HG03103 (cell line): ENCODE data around the gene MED15.

Source experiments
- ATAC-seq: cut with Tn5 transposase; IDR thresholded peaks from one replicate; pipeline ENCODE4 v1.9.1; 2021; ENCODE audit warnings: low read depth; ENCODE audit not compliant: unreplicated experiment

Gene MED15

DNA sequence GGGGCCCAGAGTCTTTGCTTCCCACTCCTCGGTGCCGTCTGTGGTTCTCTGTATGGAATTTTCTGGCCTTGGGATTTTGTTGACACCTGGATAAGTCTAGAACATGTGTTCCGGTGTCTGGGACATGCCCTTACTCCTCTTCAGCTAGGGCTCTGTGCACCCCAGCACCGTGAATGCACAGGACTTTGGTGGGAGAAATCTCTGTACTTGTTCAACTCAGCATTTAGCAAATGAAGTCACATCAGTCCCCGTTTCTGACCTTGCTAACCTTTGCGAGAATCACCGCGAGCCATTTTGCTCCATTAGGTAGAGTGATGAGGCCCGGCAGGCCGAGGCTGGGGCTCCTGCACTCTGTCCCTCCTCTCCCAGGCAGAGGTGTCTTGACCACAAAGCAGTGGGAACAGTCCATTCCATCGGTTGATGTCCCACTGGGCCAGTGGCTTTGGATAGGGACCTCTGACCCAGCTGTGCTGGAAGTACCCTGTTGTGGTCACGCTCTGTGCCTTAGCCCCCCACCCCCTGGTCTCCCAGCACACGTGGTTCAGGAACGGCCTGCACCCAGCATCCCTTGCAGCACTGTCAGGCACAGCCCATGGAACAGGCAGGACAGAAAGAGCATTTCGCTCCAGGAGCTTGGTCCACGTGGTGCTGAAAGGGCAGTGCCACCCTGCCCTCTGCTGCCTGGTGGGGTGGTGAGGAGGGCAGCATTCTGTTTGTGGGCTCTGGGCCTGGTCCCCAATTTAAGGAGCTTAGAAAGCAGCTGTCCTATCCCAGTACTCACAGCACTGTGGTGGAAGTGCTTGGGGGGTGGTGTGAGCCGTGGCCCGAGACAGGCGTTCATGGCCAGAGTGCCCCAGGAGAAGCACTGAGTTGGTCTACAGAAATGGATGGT is 73.4 kb downstream of the MED15 start:
- ATAC-seq, result no peak

DNA sequence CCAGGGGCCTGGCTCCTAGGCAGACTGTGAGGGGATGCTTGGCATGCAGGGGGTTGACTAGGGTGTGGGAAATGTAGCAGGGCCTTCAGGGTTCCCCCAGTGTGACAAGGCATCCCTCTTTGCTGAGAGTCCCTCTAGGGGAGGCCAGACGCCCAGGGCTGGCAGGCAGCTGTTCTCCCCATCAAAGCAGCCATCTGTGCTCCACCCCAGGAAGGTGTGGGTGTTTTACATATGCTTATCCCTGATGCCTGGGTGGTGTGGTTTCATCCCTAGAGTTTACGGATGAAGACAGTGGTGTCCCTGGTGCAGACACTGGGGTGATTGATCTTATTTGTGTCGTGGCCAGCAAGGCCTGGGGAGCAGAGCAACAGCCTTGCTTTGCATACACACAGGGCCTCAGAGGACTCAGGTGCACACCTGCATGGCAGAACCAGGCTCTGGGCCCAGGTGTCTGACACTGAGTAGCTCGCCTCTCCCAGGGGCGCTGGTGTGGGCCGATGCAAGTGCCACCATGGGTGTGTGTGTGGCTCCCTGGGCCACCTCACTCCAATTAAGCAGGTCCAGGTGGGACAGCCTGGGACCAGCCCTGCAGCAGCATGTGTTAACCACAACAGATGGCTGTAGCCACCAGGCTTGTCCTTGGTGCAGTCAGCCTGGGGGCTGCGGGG is 74.2 kb downstream of the MED15 start:
- ATAC-seq, result no peak

DNA sequence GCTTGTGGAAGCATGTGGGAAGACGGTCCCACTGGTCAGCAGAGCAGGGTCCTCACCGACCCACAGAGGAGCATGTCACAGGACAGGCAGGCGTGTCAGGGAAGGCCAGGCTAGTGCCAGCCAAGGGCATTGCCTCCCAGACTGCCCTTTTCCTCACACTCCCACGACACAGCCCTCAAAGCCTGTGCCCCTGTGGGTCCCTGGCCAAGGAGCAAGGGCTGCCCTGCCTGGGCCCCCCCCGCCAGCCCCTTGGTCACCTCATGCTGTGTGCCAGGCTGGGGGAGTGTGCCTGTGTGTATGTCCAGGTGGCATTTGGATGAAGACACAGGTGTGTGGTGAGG is 74.7 kb downstream of the MED15 start:
- ATAC-seq, result no peak

DNA sequence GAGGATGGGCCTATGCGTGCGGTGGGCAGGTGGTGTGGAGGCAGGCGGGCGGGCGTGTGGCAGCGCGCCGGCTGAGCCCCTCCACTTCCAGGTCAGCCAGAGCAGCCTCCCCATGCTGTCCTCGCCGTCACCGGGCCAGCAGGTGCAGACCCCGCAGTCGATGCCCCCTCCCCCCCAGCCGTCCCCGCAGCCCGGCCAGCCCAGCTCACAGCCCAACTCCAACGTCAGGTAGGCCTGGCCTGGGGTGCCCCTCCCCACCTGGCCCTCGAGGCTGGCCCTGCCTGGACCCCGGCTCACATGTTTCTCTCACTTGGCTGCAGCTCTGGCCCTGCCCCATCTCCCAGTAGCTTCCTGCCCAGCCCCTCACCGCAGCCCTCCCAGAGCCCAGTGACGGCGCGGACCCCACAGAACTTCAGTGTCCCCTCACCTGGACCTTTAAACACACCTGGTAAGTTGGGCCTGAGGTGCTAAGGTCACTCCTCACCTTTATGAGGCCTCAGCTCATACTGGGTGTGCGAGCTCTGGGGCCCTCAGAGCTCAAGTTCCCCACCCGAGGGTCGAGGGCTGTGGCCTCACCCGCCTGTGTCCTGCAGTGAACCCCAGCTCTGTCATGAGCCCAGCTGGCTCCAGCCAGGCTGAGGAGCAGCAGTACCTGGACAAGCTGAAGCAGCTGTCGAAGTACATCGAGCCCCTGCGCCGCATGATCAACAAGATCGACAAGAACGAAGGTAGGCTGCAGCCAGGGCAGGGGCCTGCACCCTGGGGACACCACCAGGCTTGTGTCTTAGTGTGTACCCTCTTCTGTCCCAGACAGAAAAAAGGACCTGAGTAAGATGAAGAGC is 75.3 kb downstream of the MED15 start:
- ATAC-seq, result no peak

DNA sequence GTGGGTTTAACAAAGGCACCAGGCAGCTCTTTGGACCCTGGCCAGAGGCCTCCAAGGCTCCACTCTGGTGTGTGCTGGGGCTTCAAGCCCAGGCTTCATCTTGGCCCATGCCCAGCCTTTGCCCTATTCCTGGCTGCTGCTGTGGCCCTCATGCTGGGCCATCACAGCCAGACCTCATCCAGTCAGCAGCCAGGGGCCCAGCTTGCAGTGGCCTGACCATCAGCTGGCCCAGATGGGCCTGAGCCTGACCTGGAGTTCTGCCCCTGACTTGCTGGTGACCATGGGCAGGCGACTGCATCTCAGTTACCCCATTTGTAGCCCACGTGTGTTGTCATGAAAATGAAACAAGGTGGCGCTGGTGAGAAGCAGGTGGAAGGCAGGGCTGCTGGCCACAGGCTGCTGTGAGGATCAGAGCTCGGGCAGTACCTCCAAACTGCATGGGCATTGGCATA is 76.1 kb downstream of the MED15 start:
- ATAC-seq, result no peak

DNA sequence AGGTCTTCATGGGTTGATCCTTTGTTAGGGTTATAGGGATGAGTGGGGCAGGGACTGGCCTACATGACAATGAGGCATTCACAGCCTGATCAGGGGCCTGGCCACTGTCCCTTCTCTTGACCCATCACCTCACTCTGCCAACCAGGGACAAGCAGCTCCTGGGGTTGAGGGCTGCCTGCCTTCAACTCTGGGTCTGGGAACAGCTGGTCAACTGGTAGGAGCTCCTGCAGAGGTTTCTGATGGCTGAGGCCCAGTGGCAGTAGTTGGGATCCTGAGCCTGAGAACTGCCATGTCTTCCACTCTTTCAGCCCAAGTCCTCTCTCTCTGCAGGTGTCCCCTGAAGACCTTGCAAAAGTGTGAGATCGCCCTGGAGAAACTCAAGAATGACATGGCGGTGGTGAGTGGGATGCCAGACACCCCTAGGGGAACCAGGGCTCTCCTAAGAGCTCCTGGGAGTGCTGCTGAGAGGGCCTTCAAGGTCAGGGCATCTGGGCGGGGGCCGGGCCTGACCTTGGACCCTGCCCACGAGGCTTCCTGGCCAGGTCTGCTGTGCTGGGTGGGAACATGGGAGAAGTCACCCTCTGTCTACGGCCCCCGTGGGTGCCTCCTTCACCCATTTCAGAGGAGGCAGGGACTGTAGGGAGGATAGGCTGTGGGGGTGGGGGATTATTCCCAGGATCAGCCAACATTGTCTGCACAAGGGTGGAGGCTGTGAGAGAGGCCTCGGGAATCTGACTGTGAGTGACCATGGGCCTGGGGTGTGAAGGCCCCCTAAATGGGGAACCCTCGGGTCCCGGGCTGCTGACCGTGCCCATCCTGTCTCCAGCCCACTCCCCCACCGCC is 76.8 kb downstream of the MED15 start:
- ATAC-seq, result no peak

DNA sequence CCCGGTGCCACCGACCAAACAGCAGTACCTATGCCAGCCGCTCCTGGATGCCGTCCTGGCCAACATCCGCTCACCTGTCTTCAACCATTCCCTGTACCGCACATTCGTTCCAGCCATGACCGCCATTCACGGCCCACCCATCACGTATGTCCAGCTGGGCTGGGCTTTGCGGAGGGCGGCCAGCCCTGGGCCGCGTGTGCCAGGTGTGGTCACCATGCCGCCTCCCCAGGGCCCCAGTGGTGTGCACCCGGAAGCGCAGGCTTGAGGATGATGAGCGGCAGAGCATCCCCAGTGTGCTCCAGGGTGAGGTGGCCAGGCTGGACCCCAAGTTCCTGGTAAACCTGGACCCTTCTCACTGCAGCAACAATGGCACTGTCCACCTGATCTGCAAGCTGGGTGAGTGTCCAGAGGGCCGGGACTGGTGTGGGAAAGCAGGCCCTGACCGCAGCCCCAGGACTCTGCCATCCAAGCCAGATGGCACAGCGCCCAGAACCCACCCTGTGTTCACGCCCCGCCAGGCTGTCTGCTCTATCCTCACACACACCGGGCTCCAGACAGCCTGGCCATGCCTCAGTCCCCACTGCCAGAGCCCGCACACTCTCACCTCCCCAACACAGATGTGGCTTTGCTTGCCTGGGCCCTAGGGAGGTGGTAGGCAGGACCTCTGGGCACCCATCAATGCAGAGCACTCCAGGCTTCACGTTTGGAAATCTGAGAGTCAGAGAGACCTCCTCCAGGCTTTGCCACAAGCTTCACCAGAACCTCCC is 77.6 kb downstream of the MED15 start:
- no peak for ATAC-seq

DNA sequence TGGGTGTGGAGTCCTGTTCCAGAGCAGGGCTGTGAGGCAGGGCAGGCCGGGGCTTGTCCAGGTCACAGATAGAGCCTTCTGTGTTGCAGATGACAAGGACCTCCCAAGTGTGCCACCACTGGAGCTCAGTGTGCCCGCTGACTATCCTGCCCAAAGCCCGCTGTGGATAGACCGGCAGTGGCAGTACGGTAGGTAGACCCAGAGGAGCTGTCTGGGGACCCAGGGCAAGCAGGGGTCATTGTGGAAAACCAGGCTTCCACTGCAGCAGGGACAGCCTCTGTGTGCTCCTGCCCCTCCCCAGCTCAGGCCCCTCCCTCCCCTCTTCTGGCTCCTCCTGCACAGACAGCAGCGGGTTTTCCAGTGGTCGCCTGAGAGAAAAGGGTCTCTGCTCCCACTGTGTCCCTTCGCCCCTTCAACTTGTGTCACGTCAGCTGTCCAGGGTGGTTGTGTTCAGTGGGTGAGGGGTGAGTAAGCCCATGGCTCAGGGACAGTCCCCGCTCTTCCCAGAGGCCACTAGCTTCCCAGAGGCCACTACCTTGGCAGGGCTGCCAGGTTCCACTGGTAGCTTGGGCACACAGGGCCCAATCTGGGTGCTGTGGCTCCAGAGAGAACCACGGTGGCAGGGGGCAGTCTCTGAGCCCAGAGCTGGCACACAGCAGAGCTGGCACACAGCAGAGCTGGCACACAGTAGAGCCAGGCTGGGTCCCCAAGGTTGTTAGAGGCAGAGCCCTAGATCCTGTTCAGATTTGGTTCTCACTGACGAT is 78.4 kb downstream of the MED15 start:
- no peak for ATAC-seq

DNA sequence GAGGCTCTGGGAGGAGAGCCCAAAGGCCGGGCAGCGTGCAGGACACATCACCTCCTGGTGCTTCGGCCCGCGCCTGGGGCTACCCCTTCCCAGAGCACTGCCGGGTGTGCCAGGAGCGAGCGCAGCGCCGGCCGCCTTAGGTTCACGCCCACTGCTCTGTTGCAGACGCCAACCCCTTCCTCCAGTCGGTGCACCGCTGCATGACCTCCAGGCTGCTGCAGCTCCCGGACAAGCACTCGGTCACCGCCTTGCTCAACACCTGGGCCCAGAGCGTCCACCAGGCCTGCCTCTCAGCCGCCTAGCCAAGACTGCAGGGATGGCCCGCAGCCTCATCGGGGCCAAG is 79.0 kb downstream of the MED15 start:
- ATAC-seq, result no peak

DNA sequence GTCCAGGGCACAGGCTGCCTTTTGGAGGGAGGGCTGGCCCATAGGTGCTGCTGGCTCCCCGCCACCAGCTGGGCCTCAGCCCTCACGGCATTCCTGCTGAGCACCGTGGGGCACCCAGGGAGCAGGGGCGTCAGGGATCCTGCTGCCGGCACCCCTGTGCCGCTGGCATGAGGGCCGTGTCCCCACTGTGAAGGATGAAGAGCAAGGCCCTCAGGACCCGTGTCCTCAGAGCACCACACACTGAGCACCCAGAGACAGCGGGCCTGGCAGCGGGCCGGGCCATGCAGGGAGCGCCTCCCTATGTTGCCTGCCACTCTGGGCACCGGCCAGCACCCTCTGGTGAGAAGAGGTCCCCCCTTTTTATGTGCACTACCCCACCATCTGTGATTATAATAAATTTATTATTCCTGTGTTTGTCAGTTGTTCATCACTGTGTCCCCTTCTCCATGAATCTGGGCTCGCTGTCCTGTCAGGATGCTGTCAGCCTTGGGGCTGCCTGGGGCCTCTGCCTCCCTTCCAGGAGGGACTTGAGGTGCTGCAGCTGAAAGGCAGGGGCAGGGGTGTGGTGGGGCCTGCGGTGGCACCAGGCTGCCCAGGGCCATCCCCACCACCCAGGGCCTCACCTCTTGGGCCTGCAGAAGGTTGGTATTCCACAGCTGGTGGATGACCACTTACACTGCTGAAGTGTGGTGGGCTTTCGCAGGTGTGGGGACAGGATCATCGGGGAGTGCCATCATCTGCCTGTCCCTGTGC is 80.0 kb downstream of the MED15 start:
- ATAC-seq, result no peak

DNA sequence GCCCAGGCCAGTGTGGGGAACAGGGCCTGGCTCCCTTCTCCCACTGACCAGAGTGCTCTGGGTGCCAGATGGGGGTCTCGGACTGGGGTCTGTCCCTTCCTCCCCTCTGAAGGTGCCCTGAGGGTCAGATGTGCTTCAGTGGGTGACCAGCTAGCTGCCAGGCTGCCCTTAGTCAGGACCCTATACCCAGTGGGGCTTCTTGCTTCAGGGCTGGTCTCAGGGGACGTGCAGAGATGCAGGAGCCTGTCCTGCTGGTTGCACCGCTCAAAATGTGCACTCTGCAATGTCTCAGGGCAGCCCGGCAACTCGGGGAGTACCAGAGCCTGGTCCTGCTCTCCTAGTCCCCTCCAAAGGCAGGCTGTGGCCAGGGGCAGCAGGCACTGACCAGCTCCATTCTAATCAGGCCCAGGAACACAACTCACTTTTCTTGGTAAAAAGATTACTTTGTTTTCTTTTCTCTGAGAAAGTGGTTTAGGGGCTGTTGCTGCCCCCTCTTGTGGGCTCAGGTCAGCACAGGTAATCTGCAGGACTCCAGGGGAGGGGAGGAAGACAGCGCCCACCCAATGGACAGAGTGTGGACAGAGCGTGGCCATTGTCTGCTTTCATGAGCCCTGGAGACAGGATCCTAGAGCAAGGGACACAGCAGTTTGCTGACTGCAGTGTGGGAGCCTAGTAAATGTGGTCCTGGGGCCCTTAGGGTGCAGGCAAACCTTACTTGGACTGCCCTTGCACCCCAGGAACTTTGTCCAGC is 80.9 kb downstream of the MED15 start:
- no peak for ATAC-seq

DNA sequence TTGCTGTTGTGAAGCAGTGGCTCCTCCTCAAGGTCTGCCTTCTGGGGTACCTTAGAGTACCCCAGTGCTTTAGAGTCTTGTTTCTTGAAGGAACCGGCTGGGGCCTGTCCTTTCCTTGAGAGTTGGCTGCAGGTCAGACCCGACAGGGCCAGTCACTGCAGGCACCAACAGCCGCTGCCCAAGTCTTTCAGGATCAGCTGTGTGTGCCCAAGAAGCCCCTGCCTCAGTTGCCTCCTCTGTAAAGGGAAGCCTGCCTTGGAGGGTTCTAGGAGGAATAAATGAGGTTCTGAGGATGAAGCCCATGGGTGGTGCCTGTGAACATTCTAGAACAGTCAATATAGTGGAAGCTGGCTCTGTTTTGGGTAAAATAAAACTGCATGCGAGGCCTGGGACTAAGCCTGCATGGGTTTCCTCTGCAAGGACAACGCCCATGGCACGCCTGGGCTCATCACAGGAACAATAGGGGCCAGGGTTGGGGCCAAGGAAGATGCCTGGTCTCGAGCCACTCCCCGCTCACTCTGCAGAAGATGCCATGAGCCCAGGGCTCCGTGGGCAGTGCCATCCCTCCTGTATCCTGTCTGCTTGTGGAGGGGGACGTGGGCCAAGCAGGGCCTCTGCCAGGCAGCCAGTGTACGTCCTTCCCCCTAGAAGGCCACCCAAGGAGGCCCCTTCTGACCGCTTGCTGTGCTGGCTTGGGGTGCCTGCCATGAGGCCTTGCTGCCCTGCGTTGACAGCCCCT is 81.6 kb downstream of the MED15 start:
- no peak for ATAC-seq

DNA sequence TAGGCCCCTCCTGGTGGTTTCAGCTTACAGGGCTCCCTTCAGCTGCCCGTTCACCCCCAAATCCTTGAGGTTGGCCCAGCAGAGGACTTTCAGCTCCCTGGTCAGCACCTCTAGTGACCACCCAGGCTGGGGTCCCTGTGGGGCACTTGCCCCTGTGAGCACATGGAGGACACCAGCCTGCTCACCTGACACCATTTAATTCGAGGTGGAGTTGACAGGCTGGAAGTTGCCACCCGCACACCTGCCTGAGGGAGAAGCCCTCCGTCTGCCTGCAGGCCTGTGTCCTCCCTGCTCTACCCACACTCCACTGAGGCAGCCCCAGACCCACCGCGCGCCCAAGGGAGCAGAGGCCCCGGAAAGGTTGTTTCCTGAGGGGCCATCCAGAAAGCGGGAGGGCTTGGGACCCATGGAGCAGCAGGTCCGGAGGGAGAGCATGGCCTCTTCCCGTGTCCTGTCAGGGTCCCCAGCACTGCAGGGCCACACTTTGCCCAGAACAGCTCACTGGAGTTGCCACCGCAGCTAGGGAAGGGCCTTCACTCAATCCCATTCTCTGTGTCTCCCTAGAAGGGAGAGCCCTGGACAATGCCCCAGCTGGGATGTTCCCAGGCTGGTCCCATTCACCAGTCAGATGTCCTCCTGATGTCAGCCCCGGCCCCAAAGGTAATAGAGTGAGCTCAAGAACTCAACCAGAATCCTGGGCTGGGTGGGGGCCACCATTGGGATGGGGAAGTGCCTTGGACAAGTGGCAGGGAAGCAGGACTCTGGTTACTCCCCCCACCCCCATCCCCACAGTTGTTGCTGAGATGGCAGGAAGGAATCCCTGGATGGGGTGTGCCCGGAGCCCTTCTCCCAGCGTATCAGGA is 82.4 kb downstream of the MED15 start:
- ATAC-seq, result no peak

DNA sequence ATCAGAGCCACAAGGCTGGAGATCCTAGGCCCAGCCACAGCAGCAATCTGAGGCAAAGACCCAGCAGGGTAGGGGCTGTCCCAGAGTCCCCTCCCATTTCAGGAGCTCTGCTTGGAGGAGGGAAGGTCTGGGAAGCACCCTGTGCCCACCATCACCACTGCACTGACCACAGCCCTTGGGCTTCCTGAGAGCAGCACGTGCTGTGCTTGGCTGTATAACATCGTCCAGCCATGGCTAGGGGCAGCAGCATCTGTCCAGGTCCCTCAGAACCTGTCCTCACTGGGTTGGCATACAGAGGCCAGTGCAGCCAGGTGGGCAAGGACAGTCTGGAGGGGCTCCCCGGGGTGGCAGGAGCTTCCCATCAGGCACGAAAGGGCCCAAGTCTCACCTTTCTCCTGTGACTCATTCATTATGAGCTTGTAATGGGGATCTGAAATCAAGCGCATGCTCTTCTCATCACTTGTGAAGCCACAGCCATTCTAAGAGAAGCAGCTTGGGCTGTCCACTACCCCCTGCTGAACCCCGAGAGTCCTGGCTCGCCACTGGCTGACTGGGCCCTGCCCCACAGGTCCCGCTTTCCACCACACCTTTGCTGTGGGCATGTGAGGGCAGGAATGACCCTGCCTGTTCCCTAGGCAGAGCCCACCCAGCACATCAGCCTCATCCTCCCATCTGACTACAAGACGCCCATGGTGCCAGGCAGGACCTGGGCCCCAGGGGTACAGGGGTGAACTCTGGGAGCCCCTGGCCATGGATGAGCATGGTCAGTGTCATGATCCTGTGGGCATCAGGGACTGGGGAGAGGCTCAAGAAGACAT is 83.3 kb downstream of the MED15 start:
- ATAC-seq, result no peak

DNA sequence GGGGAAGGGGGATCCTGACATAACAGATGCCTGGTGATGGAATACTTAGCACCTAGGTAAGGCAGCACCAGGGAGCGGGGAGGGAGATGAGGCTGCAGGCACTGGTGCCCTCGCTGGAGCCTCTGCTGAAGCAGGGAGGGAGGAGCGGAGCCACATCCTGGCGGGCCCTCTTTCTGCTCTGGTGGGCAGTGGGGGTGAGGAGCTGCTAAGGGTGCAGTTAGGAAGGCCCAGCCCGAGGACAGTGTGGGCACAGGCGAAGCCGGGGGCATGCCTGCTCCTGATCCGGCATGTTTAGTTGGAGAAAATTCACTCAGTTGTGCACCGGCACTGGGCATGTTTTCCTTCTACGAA is 83.9 kb downstream of the MED15 start:
- ATAC-seq, result no peak
